ENCODE data around the gene MTHFD1.

Gene MTHFD1

DNA sequence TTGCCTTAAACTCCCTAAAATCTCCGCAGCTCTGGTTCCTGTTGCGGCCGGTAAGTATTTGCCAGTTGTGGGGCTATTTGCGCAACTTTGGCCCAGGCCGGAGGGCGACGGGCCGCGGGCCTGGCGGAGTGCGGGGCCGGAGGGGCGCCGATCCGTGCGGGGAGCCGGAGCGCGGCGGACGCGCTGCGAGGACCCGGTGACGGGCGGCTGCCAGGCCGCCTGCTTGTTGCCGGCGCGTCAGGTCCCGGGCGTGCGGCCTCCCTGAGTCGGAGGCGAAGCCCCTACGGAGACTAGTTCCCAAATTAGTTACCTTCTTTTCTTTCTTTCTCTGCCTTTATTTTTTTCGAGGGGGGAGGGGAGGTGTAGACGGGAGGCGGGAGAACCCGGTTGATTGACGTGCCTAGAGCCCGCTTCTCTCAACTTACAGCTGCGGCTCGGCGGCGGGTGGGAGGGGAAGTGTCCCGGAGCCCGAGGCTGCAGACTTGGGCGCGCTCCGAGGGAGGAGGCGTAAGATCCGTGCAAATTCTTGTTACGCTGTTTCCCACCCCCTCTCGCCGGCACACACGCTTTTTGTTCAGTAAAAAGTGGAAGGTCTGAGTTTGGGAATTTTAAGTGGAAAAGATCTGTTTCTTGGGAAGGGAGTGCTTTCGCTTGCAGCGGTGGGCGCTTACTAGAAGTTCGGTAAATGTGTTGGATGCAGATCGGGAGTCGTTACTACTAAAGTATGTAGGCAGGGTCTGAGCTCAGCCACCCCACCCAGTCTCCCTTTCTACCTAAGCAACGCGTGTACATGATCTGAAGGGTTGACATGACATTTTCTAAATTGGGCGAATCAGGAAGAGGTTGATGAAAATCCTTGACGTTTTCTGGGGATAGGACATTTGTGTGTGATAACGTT is 117.0 kb downstream of the MTHFD1 start:
- H3K23ac ChIP-seq (ENCODE audit: low read length) = peak overlapping the region; percentile 37
- peak overlapping the region; percentile 97 for H4K12ac ChIP-seq (ENCODE audit: low read depth, low read length)
- no peaks in the 10 kb centered on the region for H3K27me3 ChIP-seq (ENCODE audit: insufficient read depth, low read length)
- peak overlapping the region; percentile 100 for H3K9ac ChIP-seq (ENCODE audit: low read length)
- DNase-seq = peak; percentile 83 to 87
- H3K4me3 ChIP-seq (ENCODE audit: low read depth, low read length) = peak overlapping the region; percentile 93
- no CpG with 5 or more reads among the region's 68 CpGs for WGBS (ENCODE audit: extremely low coverage, insufficient coverage, insufficient read length)
- peak overlapping the region; percentile 55 for H2BK12ac ChIP-seq (ENCODE audit: low read length)
- peak overlapping the region; percentile 82 for H2AFZ ChIP-seq (ENCODE audit: insufficient read depth, low read length, poor library complexity)
- peak overlapping the region; percentile 45 for H2BK120ac ChIP-seq (ENCODE audit: insufficient read depth, low read length, poor library complexity)
- peak overlapping the region; percentile 100 for H4K91ac ChIP-seq (ENCODE audit: low read depth, low read length)
- peaks cover 13 to 15% of the 10 kb centered on the region in 2 experiments for H3K4me1 ChIP-seq (ENCODE audit: control insufficient read depth in 1 of 2, insufficient read depth in 2 of 2, low read length in 2 of 2)
- H4K8ac ChIP-seq (ENCODE audit: low read depth, low read length) = peak overlapping the region; percentile 95
- H3K79me1 ChIP-seq (ENCODE audit: low read length) = peaks cover 35% of the 10 kb centered on the region
- peak overlapping the region; percentile 99 for H3K4me2 ChIP-seq (ENCODE audit: low read length)
- no peaks in the 10 kb centered on the region for H3K36me3 ChIP-seq (ENCODE audit: control insufficient read depth in 1 of 2, insufficient read depth in 2 of 2, low read length in 2 of 2)
- peak overlapping the region; percentile 98 for H2AK5ac ChIP-seq (ENCODE audit: low read length)
- H3K14ac ChIP-seq (ENCODE audit: low read length) = peak overlapping the region; percentile 98
- peak overlapping the region; percentile 100 for H3K27ac ChIP-seq (ENCODE audit: low read depth, low read length)
- H3K79me2 ChIP-seq (ENCODE audit: control insufficient read depth, insufficient read depth, low read length, poor library complexity) = peaks cover 37% of the 10 kb centered on the region
- H2BK5ac ChIP-seq (ENCODE audit: low read depth, low read length, poor library complexity) = peak overlapping the region; percentile 98
- peak overlapping the region; percentile 92 for H3K18ac ChIP-seq (ENCODE audit: low read length)
- peak overlapping the region; percentile 97 for H3K4ac ChIP-seq (ENCODE audit: low read depth, low read length)
- H3K9me3 ChIP-seq (ENCODE audit: insufficient read depth, low read depth, low read length) = no peaks in the 10 kb centered on the region

DNA sequence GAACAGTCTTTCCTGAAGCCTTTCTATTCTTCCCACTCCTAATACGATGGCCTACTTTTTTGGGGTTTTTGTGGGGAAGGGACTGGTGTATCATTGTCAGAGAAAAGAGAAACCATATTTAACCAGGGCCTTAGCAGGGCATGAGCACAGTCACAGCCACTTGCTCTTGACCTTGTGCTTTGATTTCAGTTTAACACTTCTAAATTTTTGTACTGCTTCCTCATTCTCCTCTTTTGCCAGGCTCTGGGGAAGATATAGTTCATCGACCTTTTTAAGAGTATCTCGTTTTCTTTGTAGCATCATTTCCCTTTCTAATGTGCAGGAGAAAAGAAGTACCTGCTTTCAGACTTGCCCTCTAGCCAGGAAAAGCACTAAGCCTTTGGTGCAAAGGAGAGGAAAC is 118.6 kb downstream of the MTHFD1 start:
- WGBS (ENCODE audit: extremely low coverage, insufficient coverage, insufficient read length) = no CpG with 5 or more reads among the region's 3 CpGs
- no peak overlapping the region for H2BK5ac ChIP-seq (ENCODE audit: low read depth, low read length, poor library complexity)

DNA sequence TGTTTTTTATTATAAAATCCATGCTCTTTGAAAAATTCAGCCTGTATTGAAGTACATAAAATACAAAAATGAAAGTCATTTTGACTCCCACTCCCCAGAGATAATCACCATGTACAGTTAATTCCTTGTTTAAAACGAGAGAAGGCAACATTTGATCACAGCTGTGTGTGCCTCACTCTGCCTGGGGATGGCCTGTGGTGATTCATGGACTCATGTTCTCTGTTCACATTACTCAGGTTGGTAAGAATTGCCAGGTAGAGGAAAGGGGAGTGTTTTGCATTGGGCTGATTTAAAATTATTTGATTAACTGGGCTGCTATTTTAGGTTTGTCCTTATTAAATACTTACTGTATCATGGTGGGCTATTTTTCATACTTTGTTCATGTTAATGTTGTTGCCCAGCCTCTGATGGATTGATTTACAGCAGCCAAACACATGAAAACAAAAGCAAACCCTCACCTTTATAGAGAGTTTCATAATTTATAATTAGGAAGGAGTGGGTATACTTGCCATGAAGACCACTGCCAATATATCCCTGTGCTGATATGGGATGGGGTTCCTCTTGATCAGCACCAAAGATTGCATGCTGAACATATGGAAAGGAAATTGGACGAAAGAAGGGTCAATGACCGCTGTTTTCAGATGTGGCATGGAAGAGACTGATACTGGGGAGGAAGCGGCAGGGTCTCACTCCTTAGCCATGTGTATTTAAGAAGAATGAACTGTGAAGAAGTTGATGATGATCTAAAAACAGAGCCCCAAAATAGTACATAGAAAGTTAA is 119.4 kb downstream of the MTHFD1 start:
- Histone ChIP-seq H3K4me2 (ENCODE audit: low read length) (peak overlapping the region; percentile 4), H2BK5ac (ENCODE audit: low read depth, low read length, poor library complexity) (no peak overlapping the region), H3K23ac (ENCODE audit: low read length) (no peak overlapping the region), H3K79me2 (ENCODE audit: control insufficient read depth, insufficient read depth, low read length, poor library complexity) (peaks cover 40% of the 10 kb centered on the region), H3K4ac (ENCODE audit: low read depth, low read length) (peak overlapping the region; percentile 75), H3K27ac (ENCODE audit: low read depth, low read length) (no peak overlapping the region), H4K12ac (ENCODE audit: low read depth, low read length) (no peak overlapping the region), H4K8ac (ENCODE audit: low read depth, low read length) (no peak overlapping the region), H3K18ac (ENCODE audit: low read length) (no peak overlapping the region), H3K14ac (ENCODE audit: low read length) (no peak overlapping the region), H2BK12ac (ENCODE audit: low read length) (no peak overlapping the region), H3K9ac (ENCODE audit: low read length) (no peak overlapping the region), H2AK5ac (ENCODE audit: low read length) (no peak overlapping the region), H3K79me1 (ENCODE audit: low read length) (peaks cover 32% of the 10 kb centered on the region), H3K36me3 (ENCODE audit: control insufficient read depth in 1 of 2, insufficient read depth in 2 of 2, low read length in 2 of 2) (peaks cover 0 to 4% of the 10 kb centered on the region in 2 experiments), H4K91ac (ENCODE audit: low read depth, low read length) (no peak overlapping the region), H2AFZ (ENCODE audit: insufficient read depth, low read length, poor library complexity) (no peak overlapping the region), H3K4me3 (ENCODE audit: low read depth, low read length) (no peak overlapping the region), H3K4me1 (ENCODE audit: control insufficient read depth in 1 of 2, insufficient read depth in 2 of 2, low read length in 2 of 2) (peaks cover 9 to 10% of the 10 kb centered on the region in 2 experiments), H3K9me3 (ENCODE audit: insufficient read depth, low read depth, low read length) (no peaks in the 10 kb centered on the region), H3K27me3 (ENCODE audit: insufficient read depth, low read length) (no peaks in the 10 kb centered on the region), H2BK120ac (ENCODE audit: insufficient read depth, low read length, poor library complexity) (no peak overlapping the region)
- DNase-seq = peak in 1 of 2 donors; percentile 15
- no CpG with 5 or more reads among the region's 4 CpGs for WGBS (ENCODE audit: extremely low coverage, insufficient coverage, insufficient read length)

More for the DNA sequence above, 118.6 kb downstream of the MTHFD1 start:
- Histone ChIP-seq H3K36me3 (ENCODE audit: control insufficient read depth in 1 of 2, insufficient read depth in 2 of 2, low read length in 2 of 2) (peaks cover 0 to 3% of the 10 kb centered on the region in 2 experiments), H3K9me3 (ENCODE audit: insufficient read depth, low read depth, low read length) (no peaks in the 10 kb centered on the region), H4K8ac (ENCODE audit: low read depth, low read length) (no peak overlapping the region), H2BK120ac (ENCODE audit: insufficient read depth, low read length, poor library complexity) (no peak overlapping the region), H4K12ac (ENCODE audit: low read depth, low read length) (no peak overlapping the region), H3K79me1 (ENCODE audit: low read length) (peaks cover 35% of the 10 kb centered on the region), H3K4me2 (ENCODE audit: low read length) (peak overlapping the region; percentile 45), H3K4ac (ENCODE audit: low read depth, low read length) (peak overlapping the region; percentile 13), H3K79me2 (ENCODE audit: control insufficient read depth, insufficient read depth, low read length, poor library complexity) (peaks cover 41% of the 10 kb centered on the region), H3K18ac (ENCODE audit: low read length) (no peak overlapping the region), H2BK12ac (ENCODE audit: low read length) (no peak overlapping the region), H3K27me3 (ENCODE audit: insufficient read depth, low read length) (no peaks in the 10 kb centered on the region), H4K91ac (ENCODE audit: low read depth, low read length) (no peak overlapping the region), H3K27ac (ENCODE audit: low read depth, low read length) (no peak overlapping the region), H2AK5ac (ENCODE audit: low read length) (no peak overlapping the region), H3K4me1 (ENCODE audit: control insufficient read depth in 1 of 2, insufficient read depth in 2 of 2, low read length in 2 of 2) (peaks cover 10 to 15% of the 10 kb centered on the region in 2 experiments), H2AFZ (ENCODE audit: insufficient read depth, low read length, poor library complexity) (no peak overlapping the region), H3K9ac (ENCODE audit: low read length) (no peak overlapping the region), H3K23ac (ENCODE audit: low read length) (no peak overlapping the region), H3K14ac (ENCODE audit: low read length) (no peak overlapping the region), H3K4me3 (ENCODE audit: low read depth, low read length) (no peak overlapping the region)
- no peak for DNase-seq

DNA sequence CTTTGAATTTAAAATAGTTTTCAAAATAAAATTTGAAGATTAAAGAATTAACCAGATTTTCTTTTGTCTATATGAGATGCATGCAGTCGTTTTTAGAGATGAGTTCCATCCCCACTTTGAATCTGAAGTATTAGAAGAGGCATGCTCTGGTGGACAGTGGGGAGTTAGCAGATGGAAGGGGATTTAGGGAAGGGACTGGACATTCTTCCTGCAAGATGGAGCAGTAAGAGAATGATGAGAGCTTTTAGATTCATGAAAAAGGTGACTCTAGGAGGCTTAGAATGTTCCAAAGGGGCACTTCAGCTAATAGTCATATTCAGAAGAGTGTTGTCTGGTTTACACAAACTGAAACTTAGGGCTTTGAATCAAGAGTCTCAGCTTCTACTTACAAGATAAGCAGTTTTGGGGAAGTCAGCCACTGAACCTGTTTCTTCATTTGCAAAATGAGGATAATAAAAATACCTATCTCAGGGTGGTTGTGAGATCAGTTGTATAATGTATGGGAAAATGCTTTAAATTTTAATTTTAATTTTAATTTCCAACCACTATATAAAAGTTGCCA is 120.1 kb downstream of the MTHFD1 start:
- Histone ChIP-seq H2AFZ (ENCODE audit: insufficient read depth, low read length, poor library complexity) (no peak overlapping the region), H3K4me2 (ENCODE audit: low read length) (no peak overlapping the region), H3K79me1 (ENCODE audit: low read length) (peaks cover 25% of the 10 kb centered on the region), H3K18ac (ENCODE audit: low read length) (no peak overlapping the region), H2BK120ac (ENCODE audit: insufficient read depth, low read length, poor library complexity) (no peak overlapping the region), H3K79me2 (ENCODE audit: control insufficient read depth, insufficient read depth, low read length, poor library complexity) (peaks cover 34% of the 10 kb centered on the region), H3K27ac (ENCODE audit: low read depth, low read length) (peak overlapping the region; percentile 23), H3K23ac (ENCODE audit: low read length) (no peak overlapping the region), H3K27me3 (ENCODE audit: insufficient read depth, low read length) (no peaks in the 10 kb centered on the region), H2AK5ac (ENCODE audit: low read length) (no peak overlapping the region), H3K4me1 (ENCODE audit: control insufficient read depth in 1 of 2, insufficient read depth in 2 of 2, low read length in 2 of 2) (peaks cover 6 to 9% of the 10 kb centered on the region in 2 experiments), H2BK5ac (ENCODE audit: low read depth, low read length, poor library complexity) (no peak overlapping the region), H3K14ac (ENCODE audit: low read length) (no peak overlapping the region), H3K9me3 (ENCODE audit: insufficient read depth, low read depth, low read length) (no peaks in the 10 kb centered on the region), H3K36me3 (ENCODE audit: control insufficient read depth in 1 of 2, insufficient read depth in 2 of 2, low read length in 2 of 2) (peaks cover 0 to 4% of the 10 kb centered on the region in 2 experiments), H4K12ac (ENCODE audit: low read depth, low read length) (no peak overlapping the region), H3K4ac (ENCODE audit: low read depth, low read length) (peak overlapping the region; percentile 53), H4K8ac (ENCODE audit: low read depth, low read length) (no peak overlapping the region), H3K9ac (ENCODE audit: low read length) (no peak overlapping the region), H3K4me3 (ENCODE audit: low read depth, low read length) (no peak overlapping the region), H2BK12ac (ENCODE audit: low read length) (no peak overlapping the region), H4K91ac (ENCODE audit: low read depth, low read length) (no peak overlapping the region)
- WGBS (ENCODE audit: extremely low coverage, insufficient coverage, insufficient read length) = no CpG with 5 or more reads among the region's 1 CpG
- DNase-seq = no peak

Data from trophoblast cell (in vitro differentiated cells and primary cell).